ENCODE data around the gene CHRDL1. TPM values are rescaled to one million over a fixed set of nuclear protein-coding genes. Genes with fewer than 3 reads are reported as not detected.

CHRDL1 gene
- total and polyA plus RNA-seq, 7 donors: 1.9 to 5.6 (median 2.3) TPM

- no peak overlapping the region for H3K4me3 ChIP-seq
- no peak for ATAC-seq
- H3K9me3 ChIP-seq: no peaks in the 10 kb centered on the region
- no peak for DNase-seq
- no peak for TF ChIP-seq CTCF (IDR thresholded peaks at IDR 0.05)
- H3K27ac ChIP-seq: no peak overlapping the region
- H3K4me1 ChIP-seq: no peaks in the 10 kb centered on the region
- intact Hi-C loops (cut with DNase I): no loop called here
- H3K27me3 ChIP-seq (ENCODE audit: insufficient read depth in 3 of 3, low read length in 2 of 3): peaks cover 0 to 3% (median 0%) of the 10 kb centered on the region in 3 donors
- H3K36me3 ChIP-seq (ENCODE audit: insufficient read depth in 1 of 2, low read depth in 1 of 2): no peaks in the 10 kb centered on the region
- WGBS, 3 donors: 63 to 86% (median 85%) methylated on average over 1 of the region's 1 CpG
Measured at GRCh38 chrX:110691446-110691845, 104.2 kb downstream of the CHRDL1 start.

DNA sequence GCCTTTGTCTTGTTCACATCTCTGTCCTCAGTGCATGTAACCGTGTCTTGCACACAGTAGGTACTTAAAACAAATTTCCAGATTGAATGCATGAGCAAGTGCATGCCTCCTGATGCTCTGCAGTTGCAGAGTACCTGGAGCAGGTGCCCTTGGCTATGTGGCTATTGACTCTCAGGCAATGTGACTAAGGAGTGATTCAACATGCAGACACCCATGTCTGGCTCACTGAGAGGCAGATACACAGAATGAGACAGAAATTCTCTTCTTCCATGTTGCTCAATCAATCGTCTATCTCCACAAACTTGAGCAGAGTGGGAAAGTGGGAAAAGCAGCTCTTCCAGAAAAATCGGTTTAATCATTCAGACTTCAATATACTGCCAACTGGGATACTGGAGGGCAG lies 111.0 kb downstream of the CHRDL1 start:
- no peaks in the 10 kb centered on the region for H3K4me1 ChIP-seq
- intact Hi-C loops (cut with DNase I): no loop called here
- ATAC-seq (no peak), DNase-seq (no peak)
- H3K4me3 ChIP-seq: no peak overlapping the region
- 64 to 88% (median 79%) methylated on average over 3 of the region's 3 CpGs for WGBS, 3 donors
- no peaks in the 10 kb centered on the region for H3K36me3 ChIP-seq (ENCODE audit: insufficient read depth in 1 of 2, low read depth in 1 of 2)
- TF ChIP-seq CTCF (IDR thresholded peaks at IDR 0.05): no peak
- H3K27me3 ChIP-seq (ENCODE audit: insufficient read depth in 3 of 3, low read length in 2 of 3): peaks cover 0 to 8% (median 0%) of the 10 kb centered on the region in 3 donors
- H3K27ac ChIP-seq: no peak overlapping the region
- H3K9me3 ChIP-seq: no peaks in the 10 kb centered on the region

- H3K27ac ChIP-seq: no peak overlapping the region
- intact Hi-C loops (cut with DNase I): no loop called here
- no peaks in the 10 kb centered on the region for H3K36me3 ChIP-seq (ENCODE audit: insufficient read depth in 1 of 2, low read depth in 1 of 2)
- no peak overlapping the region for H3K4me3 ChIP-seq
- no peak for ATAC-seq
- DNase-seq: no peak
- no peaks in the 10 kb centered on the region for H3K4me1 ChIP-seq
- 65 to 77% (median 74%) methylated on average over 2 of the region's 2 CpGs for WGBS, 3 donors
- TF ChIP-seq CTCF (IDR thresholded peaks at IDR 0.05): no peak
- no peaks in the 10 kb centered on the region for H3K9me3 ChIP-seq
- H3K27me3 ChIP-seq (ENCODE audit: insufficient read depth in 3 of 3, low read length in 2 of 3): peaks cover 0 to 15% (median 0%) of the 10 kb centered on the region in 3 donors
Measured at GRCh38 chrX:110683925-110684324, 111.7 kb downstream of the CHRDL1 start.

- intact Hi-C loops (cut with DNase I): no loop called here
- Histone ChIP-seq H3K27me3 (ENCODE audit: insufficient read depth in 3 of 3, low read length in 2 of 3) (peaks cover 0 to 20% (median 0%) of the 10 kb centered on the region in 3 donors), H3K4me1 (no peaks in the 10 kb centered on the region), H3K4me3 (no peak overlapping the region), H3K36me3 (ENCODE audit: insufficient read depth in 1 of 2, low read depth in 1 of 2) (no peaks in the 10 kb centered on the region), H3K9me3 (no peaks in the 10 kb centered on the region), H3K27ac (no peak overlapping the region)
- 66 to 75% (median 69%) methylated on average over 1 of the region's 1 CpG for WGBS, 3 donors
- ATAC-seq (no peak), DNase-seq (no peak)
- no peak for TF ChIP-seq CTCF (IDR thresholded peaks at IDR 0.05)
Measured at GRCh38 chrX:110678591-110678990, 117.0 kb downstream of the CHRDL1 start.

DNA sequence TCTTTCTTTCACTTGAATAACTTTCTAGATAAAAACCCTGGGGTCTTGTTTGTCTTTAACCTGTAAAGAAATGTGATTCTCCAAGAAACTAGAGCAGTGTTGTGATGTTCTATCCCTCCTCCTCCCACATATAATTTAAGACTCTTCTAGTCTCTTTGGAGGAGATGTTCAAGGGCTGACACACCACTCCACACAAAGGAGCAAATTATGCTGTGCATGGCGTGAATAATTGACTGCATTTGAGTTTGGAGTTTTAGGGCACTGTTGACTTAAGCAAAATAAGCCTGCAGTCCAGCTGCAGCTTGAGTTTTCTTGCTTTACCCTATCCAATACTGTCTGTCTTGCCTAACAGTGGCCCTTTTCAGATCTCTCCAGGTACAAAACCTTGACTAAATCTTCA lies 119.7 kb downstream of the CHRDL1 start:
- Histone ChIP-seq H3K4me3 (no peak overlapping the region), H3K36me3 (ENCODE audit: insufficient read depth in 1 of 2, low read depth in 1 of 2) (no peaks in the 10 kb centered on the region), H3K9me3 (no peaks in the 10 kb centered on the region), H3K4me1 (no peaks in the 10 kb centered on the region), H3K27ac (no peak overlapping the region), H3K27me3 (ENCODE audit: insufficient read depth in 3 of 3, low read length in 2 of 3) (peaks cover 0 to 18% (median 0%) of the 10 kb centered on the region in 3 donors)
- WGBS, 3 donors: 39 to 64% (median 52%) methylated on average over 1 of the region's 1 CpG
- DNase-seq (no peak), ATAC-seq (no peak)
- TF ChIP-seq CTCF (IDR thresholded peaks at IDR 0.05): no peak
- intact Hi-C loops (cut with DNase I): no loop called here

All from psoas muscle (tissue), 8 donors.